Measurements from ENCODE around the gene KCNJ12.
"Not testable (repeated sequence)": the region's sequence is repeated elsewhere in the genome, so short reads cannot be mapped to it uniquely, and the experiment has no call there.

KCNJ12 gene

GRCh38 chr17:21388066-21388465 is 11.9 kb downstream of the KCNJ12 start:
- DNase-seq: no peak

GRCh38 chr17:21388944-21389343 is 12.8 kb downstream of the KCNJ12 start:
- DNase-seq: no peak

GRCh38 chr17:21389394-21389793 is 13.2 kb downstream of the KCNJ12 start:
- no peak for DNase-seq

GRCh38 chr17:21390294-21390693 is 14.1 kb downstream of the KCNJ12 start:
- no peak for DNase-seq

GRCh38 chr17:21392266-21392665 is 16.1 kb downstream of the KCNJ12 start:
- no peak for DNase-seq

- no peak for DNase-seq
Observed at GRCh38 chr17:21394265-21394664, 18.1 kb downstream of the KCNJ12 start.

GRCh38 chr17:21395764-21396163 is 19.6 kb downstream of the KCNJ12 start:
- no peak for DNase-seq

- DNase-seq: no peak
Observed at GRCh38 chr17:21396237-21396636, 20.1 kb downstream of the KCNJ12 start.

GRCh38 chr17:21397341-21398190 is 21.4 kb downstream of the KCNJ12 start:
- no peak for DNase-seq

- no peak for DNase-seq
Observed at GRCh38 chr17:21399474-21400186, 23.5 kb downstream of the KCNJ12 start.

GRCh38 chr17:21400187-21400569 is 24.0 kb downstream of the KCNJ12 start:
- DNase-seq: not testable (repeated sequence)

- DNase-seq: no peak
Observed at GRCh38 chr17:21400816-21401593, 24.8 kb downstream of the KCNJ12 start.

GRCh38 chr17:21402166-21402571 is 26.0 kb downstream of the KCNJ12 start:
- DNase-seq: not testable (repeated sequence)

GRCh38 chr17:21402926-21403325 is 26.8 kb downstream of the KCNJ12 start:
- DNase-seq: not testable (repeated sequence)

- DNase-seq: not testable (repeated sequence)
Observed at GRCh38 chr17:21404106-21404505, 27.9 kb downstream of the KCNJ12 start.

GRCh38 chr17:21404539-21404938 is 28.4 kb downstream of the KCNJ12 start:
- DNase-seq: not testable (repeated sequence)

- DNase-seq: not testable (repeated sequence)
Observed at GRCh38 chr17:21404956-21405731, 29.0 kb downstream of the KCNJ12 start.

GRCh38 chr17:21405904-21406400 is 29.8 kb downstream of the KCNJ12 start:
- not testable (repeated sequence) for DNase-seq

- DNase-seq: not testable (repeated sequence)
Observed at GRCh38 chr17:21406616-21407404, 30.7 kb downstream of the KCNJ12 start.

- not testable (repeated sequence) for DNase-seq
Observed at GRCh38 chr17:21407752-21408151, 31.6 kb downstream of the KCNJ12 start.

GRCh38 chr17:21408224-21408623 is 32.1 kb downstream of the KCNJ12 start:
- not testable (repeated sequence) for DNase-seq
